Stimulated activated CD4-positive, alpha-beta T cell treated with anti-CD3 and anti-CD28 coated beads, TNF-alpha, amount 100 ng/mL, for 24 hours (primary cell): ENCODE results near the gene MYPN.
A peak's percentile ranks its signal among the peaks of the same experiment; 100 is the strongest.
"Not testable (repeated sequence)": the region's sequence is repeated elsewhere in the genome, so short reads cannot be mapped to it uniquely, and the experiment has no call there.

ENCODE experiments used
- DNase-seq, 3 experiments: peaks; one replicate each; pipeline ENCODE4 v3.0.0-alpha.2; 2020; ENCODE audit warnings: low read depth in 3 of 3

MYPN gene, protein sequence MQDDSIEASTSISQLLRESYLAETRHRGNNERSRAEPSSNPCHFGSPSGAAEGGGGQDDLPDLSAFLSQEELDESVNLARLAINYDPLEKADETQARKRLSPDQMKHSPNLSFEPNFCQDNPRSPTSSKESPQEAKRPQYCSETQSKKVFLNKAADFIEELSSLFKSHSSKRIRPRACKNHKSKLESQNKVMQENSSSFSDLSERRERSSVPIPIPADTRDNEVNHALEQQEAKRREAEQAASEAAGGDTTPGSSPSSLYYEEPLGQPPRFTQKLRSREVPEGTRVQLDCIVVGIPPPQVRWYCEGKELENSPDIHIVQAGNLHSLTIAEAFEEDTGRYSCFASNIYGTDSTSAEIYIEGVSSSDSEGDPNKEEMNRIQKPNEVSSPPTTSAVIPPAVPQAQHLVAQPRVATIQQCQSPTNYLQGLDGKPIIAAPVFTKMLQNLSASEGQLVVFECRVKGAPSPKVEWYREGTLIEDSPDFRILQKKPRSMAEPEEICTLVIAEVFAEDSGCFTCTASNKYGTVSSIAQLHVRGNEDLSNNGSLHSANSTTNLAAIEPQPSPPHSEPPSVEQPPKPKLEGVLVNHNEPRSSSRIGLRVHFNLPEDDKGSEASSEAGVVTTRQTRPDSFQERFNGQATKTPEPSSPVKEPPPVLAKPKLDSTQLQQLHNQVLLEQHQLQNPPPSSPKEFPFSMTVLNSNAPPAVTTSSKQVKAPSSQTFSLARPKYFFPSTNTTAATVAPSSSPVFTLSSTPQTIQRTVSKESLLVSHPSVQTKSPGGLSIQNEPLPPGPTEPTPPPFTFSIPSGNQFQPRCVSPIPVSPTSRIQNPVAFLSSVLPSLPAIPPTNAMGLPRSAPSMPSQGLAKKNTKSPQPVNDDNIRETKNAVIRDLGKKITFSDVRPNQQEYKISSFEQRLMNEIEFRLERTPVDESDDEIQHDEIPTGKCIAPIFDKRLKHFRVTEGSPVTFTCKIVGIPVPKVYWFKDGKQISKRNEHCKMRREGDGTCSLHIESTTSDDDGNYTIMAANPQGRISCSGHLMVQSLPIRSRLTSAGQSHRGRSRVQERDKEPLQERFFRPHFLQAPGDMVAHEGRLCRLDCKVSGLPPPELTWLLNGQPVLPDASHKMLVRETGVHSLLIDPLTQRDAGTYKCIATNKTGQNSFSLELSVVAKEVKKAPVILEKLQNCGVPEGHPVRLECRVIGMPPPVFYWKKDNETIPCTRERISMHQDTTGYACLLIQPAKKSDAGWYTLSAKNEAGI (N-terminal part only)

DNA sequence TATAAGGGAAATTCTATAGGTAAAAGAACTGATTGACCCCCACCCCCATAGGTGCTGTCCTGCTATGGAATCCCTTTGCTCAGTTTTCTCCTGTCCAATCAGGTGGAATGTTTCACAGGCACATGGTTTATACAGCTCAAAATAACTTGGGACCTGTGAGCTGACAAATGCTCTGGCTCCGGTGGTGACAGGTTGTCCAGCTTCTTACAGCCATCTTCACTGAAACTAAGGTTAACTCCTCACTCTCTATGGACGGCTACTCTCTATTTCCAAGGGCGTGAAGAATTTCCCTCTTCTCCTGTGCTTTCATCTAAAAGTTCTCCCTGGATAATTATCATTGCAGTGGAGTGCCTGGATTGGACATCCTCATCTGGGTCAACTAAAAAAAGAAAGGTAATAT, at the start of gene MYPN:
Gene MYPN (plus strand): TSS at position 158 of the 400 bp plus-strand sequence. CDS start 11,951 bp downstream, outside the sequence.
- no peak for DNase-seq

- no peak for DNase-seq
These were observed 42.3 kb upstream of the MYPN start for GRCh38 chr10:68067029-68067428.

DNA sequence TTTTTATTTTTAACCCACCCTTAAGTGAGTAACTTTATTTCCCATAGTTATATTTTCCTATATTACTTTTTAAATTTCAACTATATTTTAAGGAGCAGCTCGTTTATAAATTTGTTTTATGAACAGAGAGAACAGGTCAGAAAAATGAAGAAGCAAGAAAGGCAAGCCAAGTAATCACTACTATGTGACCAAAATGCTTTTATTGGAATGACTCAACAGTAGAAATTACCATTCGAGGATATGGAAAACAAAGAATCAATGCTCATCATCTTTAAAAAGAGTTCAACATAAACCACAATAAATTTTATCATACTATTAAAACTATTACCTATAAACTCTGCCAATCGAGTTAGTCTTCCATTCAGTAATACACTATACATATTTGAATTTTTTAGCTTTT, 41.8 kb upstream of the MYPN start:
- no peak for DNase-seq

DNA sequence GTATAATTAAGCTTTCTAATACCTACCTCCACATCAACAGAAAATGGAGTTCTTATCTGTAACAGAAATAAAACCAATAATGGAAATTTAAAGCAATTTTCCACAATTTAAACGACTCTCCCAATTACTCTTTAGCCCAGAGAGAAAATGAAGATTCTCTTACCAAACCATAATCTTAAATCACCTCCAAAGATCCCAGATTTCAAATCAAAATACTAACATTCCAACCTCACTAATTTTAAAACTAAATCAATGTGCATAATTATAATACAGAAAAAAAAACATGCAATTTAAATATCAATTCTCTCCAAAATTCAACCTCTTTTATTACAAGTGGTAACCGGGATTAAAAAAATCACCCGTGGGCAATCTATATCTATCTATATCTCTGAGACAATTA, 35.7 kb upstream of the MYPN start:
- no peak for DNase-seq

GRCh38 chr10:68074031-68074774, 35.1 kb upstream of the MYPN start:
- DNase-seq: no peak

DNA sequence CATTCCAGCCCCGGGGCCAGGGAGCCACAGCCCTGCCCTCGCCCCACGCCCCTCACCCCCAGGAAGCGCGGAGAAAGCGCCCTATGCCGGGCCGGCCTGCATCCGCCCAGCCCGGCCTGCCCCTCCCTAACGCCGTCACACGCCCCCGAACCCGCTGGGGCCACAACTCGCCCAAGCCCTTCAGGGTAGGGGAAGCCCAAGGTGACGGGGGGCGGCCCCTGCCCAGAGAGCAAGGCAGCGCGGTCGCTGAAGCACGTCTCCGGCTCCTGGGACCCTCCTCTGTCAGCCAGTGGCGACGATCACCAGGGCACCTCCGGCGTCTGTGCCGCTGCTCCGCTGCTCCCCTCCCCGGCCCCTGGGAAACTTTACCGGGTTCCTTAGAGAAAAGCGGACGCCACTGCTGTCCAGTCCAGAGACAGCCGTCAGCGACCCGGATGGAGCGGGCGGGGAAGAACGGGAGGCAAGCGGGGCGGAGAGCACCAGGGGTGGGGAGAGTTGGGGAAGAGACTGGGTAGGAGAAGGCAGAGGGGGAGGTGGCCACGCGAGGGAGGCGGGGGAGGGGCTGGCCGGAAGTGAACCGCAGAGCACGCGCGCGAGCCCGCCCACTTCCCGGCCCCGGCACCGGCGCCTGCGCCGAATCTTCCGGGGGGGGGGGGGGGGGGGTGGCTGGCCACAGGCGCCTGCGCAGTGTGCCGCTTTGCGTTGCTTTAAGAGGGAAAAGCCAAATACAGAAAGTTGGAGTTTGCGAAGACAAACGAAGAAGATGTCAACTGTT, 34.3 kb upstream of the MYPN start, which contains the start of gene HERC4:
Gene HERC4 (minus strand): TSS at position 509 of the 775 bp plus-strand sequence. CDS start 2,175 bp downstream, outside the sequence.
- DNase-seq: peak; percentile 80 to 90 (median 81)

- no peak for DNase-seq
These were observed 33.7 kb upstream of the MYPN start for GRCh38 chr10:68075550-68076004.

DNA sequence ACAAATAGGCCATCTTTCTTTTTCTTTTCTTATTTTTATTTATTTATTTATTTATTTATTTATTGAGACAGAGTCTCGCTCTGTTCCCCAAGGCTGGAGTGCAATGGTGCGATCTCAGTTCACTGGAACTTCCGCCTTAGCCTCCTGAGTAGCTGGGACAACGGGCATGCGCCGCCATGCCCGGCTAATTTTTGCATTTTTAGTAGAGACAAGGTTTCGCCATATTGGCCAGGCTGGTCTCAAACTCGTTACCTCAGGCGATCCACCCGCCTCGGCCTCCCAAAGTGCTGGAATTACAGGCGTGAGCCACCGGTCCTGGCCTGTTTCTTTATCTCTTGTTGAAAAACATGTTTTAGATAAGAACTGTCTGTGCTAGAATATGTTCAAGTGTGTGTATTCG, 33.2 kb upstream of the MYPN start:
- DNase-seq: not testable (repeated sequence)

DNA sequence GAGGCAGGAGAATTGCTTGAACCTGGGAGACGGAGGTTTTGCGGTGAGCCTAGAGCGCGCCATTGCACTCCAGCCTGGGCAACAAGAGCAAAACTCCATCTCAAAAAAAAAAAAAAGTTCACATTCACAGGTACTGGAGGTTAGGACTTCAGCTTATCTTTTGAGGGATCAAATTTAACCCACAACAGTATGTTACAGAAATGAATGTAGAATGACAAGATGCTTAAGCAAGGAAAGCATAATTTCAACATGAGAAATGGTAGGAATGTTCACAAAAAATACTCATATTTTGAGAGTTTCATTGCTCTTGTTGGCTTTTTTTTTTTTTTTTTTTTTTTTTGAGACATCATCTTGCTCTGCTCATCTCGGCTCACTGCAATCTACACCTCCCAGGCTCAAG, 32.3 kb upstream of the MYPN start:
- DNase-seq: no peak

GRCh38 chr10:68079434-68079833, 29.9 kb upstream of the MYPN start:
- DNase-seq: no peak

DNA sequence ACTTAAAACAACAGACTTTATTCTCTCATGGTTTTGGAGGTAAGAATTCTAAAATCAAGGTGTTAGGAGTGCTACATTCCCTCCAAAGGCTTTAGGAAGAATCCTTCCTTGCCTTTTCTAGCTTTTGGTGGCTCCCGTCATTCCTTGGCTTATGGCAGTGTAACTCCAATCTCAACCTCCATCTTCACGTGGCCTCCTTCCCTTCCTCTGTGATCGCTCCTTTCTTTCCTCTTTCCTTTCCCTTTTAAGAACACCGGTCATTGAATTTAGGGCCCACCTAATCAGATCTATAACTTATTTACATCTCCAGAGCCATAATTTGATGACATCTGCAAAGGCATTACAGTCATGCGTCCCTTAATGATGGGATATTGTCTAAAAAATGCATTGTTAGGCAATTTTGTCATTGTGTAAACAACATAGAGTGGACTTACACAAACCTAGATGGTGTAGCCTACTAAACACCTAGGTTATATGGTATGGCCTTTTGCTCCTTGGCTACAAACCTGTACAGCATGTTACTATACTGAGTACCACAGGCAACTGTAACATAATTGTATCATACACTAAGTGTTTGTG, 28.3 kb upstream of the MYPN start:
- DNase-seq: no peak

GRCh38 chr10:68081916-68082315, 27.4 kb upstream of the MYPN start:
- DNase-seq: no peak

DNA sequence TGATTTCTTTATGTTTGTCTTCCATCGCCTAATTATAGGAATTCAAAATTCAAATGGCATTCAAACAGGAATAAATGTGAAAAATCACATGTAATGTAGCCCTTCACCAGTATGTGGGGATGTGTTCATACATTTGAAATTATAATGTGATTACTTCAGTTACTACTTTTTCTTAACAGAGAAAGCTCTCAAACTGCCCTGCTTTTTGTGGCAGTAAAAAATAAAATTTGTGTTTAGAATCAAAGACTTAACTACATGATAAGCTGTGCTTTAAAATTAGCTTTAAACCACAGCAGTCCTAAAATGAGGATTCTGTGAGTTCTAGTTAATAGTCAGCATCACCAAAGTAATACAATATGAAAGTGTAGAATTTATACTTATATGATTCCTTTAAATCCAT, 26.4 kb upstream of the MYPN start:
- no peak for DNase-seq

GRCh38 chr10:68083953-68084352, 25.3 kb upstream of the MYPN start:
- DNase-seq: no peak

DNA sequence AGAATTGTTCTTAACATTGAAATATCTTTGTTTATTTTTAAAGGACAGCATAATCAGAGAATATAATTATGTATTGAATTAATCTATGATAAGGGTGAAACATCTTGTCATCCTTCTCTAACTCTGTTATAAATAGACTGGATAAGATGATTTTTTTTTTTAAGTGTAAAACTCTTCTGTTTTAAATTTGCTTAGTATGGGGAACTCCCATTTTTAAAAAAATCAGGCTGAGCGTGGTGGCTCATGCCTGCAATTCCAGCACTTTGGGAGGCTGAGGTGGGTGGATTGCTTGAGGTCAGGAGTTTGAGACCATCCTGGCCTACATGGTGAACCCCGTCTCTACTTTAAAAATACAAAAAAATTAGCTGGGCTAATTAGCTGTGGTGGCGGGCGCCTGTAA, 24.8 kb upstream of the MYPN start:
- no peak for DNase-seq

DNA sequence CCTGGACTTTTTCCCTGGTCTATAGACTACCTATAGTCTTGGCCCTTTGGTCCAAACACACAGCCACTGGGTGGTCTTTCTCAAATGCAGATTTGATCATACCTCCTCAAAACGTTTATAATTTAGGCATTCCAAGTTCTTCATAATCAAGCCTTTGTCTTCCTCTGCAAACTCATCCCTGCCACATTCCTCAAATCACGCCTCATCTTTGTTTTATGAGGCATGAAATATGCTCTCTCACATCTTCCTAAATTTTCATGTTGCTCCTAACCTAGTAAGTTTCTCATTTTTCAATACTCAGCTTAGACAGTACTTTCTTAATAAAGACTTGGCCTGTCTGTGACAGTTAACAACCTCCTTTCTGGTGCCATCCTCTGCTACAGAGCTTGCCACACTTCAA, 23.3 kb upstream of the MYPN start:
- no peak for DNase-seq

DNA sequence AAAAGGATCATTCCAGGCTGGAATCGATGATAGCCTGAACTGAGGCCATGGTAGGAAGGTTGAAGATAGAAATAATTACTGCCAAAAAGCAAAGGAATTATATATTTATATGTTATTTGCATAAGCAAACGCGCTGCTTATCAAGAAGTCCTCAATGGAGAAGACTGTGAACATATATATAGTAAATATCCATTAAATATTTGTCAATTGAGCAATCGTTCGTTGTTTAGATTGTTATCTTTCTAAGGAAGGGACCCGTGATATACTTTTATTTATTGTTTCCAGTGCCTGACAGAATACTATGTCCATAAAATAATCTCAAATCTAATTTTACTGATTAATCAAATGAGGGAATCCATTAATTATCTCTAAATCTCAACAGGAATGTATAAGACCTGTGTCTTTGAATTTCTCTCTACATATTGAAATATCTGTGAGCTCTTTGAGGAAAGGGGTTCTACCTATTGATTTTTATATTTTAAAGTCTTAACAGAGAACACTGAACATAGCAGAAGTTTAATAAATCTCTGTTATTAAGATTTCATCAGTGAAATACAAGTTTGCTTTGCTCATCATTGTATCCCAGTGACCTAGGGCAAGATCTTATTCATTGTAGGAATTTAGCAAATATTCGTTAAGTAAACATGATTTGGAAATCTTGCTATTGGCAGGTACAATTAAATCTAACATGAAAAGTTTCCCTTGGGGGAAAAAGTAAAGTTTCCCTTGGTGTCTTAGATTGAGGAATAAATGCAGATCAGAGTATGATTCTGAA, 22.2 kb upstream of the MYPN start:
- DNase-seq: no peak

DNA sequence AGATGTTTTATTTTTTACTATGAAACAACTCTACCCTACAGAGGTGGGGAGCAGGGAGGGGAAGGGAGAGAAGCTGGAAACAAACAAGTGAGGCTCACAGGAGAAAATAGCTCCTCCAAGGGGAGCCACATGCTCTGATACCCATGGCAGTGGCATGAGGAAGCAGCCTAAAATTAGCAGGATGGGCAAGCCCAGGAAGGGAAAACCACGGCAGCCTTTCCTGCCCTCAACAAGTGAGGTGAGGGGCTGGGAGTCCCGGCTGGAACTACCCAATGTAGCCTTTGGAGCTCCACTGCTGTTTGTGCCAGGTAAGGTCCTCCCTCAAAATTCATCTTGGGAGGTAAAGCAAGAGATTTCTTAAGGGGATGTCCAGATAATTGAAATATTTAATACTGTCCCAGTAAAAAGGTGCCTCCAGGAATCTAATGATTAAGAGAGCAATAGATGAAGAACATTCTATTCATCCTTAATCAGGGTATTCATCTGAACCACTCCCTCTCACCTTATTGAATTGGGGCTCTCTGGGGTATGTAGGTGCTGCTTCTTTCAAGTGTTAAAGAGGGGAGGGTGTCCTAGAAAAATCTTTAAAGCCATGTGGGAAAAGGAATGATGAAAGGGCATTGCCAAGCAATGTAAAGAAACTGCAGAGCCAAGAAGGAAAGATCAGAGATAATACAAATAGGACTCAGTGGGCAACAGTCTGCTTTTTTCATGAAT, 21.4 kb upstream of the MYPN start:
- DNase-seq: no peak

DNA sequence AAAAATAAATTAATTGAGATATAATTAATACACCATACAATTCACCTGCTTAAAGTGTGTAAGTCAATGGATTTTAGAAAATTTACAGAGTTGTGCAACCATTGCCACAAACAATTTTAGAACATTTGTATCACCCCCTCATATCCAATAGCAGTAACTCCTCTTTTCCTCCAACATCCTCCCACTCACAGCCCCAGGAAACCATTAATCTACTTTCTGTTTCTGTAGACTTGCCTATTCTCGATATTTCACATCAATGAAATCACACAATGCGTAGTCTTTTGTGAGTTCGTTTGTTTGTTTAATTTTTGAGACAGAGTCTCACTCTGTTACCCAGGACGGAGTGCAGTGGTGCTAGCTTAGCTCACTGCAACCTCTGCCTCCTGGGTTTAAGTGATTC, 20.5 kb upstream of the MYPN start:
- no peak for DNase-seq
